ENCODE data around the gene PRR13. TPM values are rescaled to one million over a fixed set of nuclear protein-coding genes. Genes with fewer than 3 reads are reported as not detected.
"Not testable (repeated sequence)": the region's sequence is repeated elsewhere in the genome, so short reads cannot be mapped to it uniquely, and the experiment has no call there.

PRR13 gene
- total RNA-seq, 1 donor, result 60.0 TPM

GRCh38 chr12:53428741-53429140 lies 12.8 kb upstream of the PRR13 start:
- TF ChIP-seq CTCF (IDR thresholded peaks at IDR 0.05; ENCODE audit: insufficient read depth, low read depth, low read length), result no peak
- DNase-seq (ENCODE audit: low read depth), result no peak
- H3K4me3 ChIP-seq (ENCODE audit: low read depth, low read length), result no peak overlapping the region

- H3K4me3 ChIP-seq (ENCODE audit: low read depth, low read length), result no peak overlapping the region
- no peak for TF ChIP-seq CTCF (IDR thresholded peaks at IDR 0.05; ENCODE audit: insufficient read depth, low read depth, low read length)
- DNase-seq (ENCODE audit: low read depth), result no peak
Observed at GRCh38 chr12:53430116-53430515, 11.4 kb upstream of the PRR13 start.

GRCh38 chr12:53431187-53431586 lies 10.3 kb upstream of the PRR13 start:
- H3K4me3 ChIP-seq (ENCODE audit: low read depth, low read length), result no peak overlapping the region
- TF ChIP-seq CTCF (IDR thresholded peaks at IDR 0.05; ENCODE audit: insufficient read depth, low read depth, low read length), result no peak
- DNase-seq (ENCODE audit: low read depth), result no peak

- DNase-seq (ENCODE audit: low read depth); H3K4me3 ChIP-seq (ENCODE audit: low read depth, low read length): not testable (repeated sequence)
Observed at GRCh38 chr12:53435326-53435725, 6.2 kb upstream of the PRR13 start.

GRCh38 chr12:53439582-53439981 lies 2.0 kb upstream of the PRR13 start:
- not testable (repeated sequence) for DNase-seq (ENCODE audit: low read depth); H3K4me3 ChIP-seq (ENCODE audit: low read depth, low read length)

- TF ChIP-seq CTCF (IDR thresholded peaks at IDR 0.05; ENCODE audit: insufficient read depth, low read depth, low read length), result no peak
- H3K4me3 ChIP-seq (ENCODE audit: low read depth, low read length), result no peak overlapping the region
- no peak for DNase-seq (ENCODE audit: low read depth)
Observed at GRCh38 chr12:53443955-53444354, 2.4 kb downstream of the PRR13 start.

GRCh38 chr12:53444593-53445325 lies 3.2 kb downstream of the PRR13 start:
- DNase-seq (ENCODE audit: low read depth); H3K4me3 ChIP-seq (ENCODE audit: low read depth, low read length): not testable (repeated sequence)

GRCh38 chr12:53450936-53451335 lies 9.4 kb downstream of the PRR13 start:
- no peak overlapping the region for H3K4me3 ChIP-seq (ENCODE audit: low read depth, low read length)
- no peak for DNase-seq (ENCODE audit: low read depth)
- TF ChIP-seq CTCF (IDR thresholded peaks at IDR 0.05; ENCODE audit: insufficient read depth, low read depth, low read length), result no peak

Data from fibroblast of villous mesenchyme (primary cell).